Right lung (tissue), 5 donors: ENCODE data around the gene C1RL. TPM values are rescaled to one million over a fixed set of nuclear protein-coding genes. Genes with fewer than 3 reads are reported as not detected.

Experiments
- DNase-seq, 2 donors: peaks; one replicate each; pipeline ENCODE4 v3.0.0-alpha.2; 2013
- polyA plus RNA-seq, 5 donors: library from polyadenylated mRNA; unstranded; fragments of 120-200 nt; gene quantifications; one replicate each; pipeline versions ENCODE4 v1.2.1 to v1.2.3, GENCODE V29; 2013; ENCODE audit warnings: inconsistent platforms in 1 of 5, low replicate concordance in 1 of 5; ENCODE audit not compliant: insufficient read length in 5 of 5, insufficient read depth in 1 of 5

C1RL gene
- polyA plus RNA-seq, 5 donors = 46.5 to 66.7 (median 59.0) TPM

DNA sequence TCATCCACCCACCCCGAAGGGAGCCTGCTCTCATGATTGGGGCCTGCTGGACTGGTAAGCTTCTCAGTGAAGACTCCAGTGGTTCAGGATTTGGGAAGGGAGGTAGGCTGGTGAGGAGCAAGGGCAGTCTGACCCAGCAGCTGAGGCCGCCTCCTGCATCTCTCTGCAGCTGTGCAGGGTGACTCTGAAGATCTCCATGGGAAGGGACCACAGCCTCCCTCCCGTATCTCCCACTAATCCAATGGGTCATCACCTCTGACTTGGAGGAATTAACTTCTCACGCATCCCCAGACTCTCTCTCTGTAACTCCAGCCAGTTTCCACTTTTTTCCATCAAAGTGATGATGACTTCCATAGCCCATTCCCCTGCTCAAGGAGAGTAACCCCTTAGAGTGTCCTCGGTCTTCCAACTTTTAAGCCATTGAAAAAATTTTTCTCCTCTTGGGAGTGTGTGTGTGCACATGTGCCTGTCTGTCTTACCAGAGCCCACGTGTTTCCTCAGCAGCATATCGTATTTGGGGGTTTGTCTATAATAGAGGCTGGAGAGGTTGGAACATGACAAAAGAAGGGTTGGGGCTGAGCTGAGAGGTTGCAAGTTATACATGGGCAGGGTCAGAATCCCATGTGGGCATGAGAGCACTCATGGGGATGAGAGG, 32.5 kb upstream of the C1RL start:
- no peak for DNase-seq

DNA sequence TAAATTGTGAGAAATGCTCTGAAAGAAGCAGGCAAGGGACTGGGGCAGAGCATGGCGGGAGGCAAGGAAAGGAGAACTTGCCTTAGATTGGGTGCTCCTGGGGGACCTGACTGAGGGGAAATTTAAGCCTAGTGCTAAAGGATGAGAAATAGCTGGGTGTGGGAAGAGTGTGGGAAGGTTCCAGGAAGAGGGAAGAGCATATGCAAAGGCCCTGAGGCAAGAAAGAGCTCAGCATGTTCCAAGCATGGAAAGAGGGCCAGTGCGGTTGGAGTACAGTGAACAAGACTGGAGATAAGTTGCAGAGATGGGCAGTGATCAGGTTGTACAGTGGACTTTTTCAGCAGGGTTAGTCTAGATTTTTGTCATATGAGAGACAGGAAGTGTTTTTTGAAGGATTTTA, 30.2 kb upstream of the C1RL start:
- no peak for DNase-seq

DNA sequence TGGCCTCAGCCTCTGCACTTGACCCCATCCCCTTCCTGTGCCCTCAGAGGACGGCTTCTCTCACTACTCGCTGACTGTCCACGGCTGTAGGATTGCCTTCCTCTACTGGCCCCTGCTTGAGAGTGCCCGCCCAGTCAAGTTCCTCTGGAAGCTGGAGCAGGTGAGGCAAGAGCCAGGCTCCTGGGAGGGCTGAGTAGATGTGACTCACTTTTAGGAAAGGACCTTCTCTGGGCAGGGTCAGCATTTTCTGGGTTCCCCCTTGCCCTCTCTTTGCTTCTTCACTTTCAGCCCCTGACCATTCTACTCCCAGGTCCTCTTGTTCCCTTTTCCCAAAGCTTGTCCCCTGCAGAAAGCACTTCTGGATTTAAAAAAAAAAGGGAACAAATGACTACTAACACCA, 28.9 kb upstream of the C1RL start:
- no peak for DNase-seq

DNA sequence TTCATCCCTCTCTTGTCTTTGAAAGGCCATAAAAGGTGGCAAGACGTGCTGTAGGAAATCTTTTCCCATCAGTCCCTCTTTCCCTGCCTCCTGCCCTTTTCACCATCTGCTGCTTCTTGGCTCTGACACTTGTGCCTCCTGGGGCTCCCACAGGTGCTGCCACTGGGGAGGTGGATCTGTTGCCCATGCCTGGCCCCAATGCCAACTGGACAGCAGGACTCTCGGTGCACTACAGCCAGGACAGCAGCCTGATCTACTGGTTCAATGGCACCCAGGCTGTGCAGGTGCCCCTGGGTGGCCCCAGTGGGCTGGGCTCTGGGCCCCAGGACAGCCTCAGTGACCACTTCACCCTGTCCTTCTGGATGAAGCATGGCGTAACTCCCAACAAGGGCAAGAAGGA, 27.7 kb upstream of the C1RL start:
- no peak for DNase-seq

DNA sequence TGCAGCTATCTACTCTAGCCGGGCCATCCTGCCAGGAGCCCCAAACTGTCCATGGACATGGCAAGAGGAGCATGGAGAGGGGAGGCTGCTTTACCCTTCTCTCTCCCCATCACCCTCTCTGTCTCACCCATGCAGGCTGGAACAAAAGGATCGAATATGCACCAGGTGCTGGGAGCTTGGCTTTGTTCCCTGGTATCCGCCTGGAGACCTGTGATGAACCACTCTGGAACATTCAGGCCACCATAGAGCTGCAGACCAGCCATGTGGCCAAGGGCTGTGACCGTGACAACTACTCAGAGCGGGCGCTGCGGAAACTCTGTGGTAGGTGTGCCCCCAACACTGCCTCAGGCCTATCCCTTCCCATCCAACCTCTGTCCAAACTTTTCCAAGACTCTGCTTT, 27.1 kb upstream of the C1RL start:
- DNase-seq = no peak

DNA sequence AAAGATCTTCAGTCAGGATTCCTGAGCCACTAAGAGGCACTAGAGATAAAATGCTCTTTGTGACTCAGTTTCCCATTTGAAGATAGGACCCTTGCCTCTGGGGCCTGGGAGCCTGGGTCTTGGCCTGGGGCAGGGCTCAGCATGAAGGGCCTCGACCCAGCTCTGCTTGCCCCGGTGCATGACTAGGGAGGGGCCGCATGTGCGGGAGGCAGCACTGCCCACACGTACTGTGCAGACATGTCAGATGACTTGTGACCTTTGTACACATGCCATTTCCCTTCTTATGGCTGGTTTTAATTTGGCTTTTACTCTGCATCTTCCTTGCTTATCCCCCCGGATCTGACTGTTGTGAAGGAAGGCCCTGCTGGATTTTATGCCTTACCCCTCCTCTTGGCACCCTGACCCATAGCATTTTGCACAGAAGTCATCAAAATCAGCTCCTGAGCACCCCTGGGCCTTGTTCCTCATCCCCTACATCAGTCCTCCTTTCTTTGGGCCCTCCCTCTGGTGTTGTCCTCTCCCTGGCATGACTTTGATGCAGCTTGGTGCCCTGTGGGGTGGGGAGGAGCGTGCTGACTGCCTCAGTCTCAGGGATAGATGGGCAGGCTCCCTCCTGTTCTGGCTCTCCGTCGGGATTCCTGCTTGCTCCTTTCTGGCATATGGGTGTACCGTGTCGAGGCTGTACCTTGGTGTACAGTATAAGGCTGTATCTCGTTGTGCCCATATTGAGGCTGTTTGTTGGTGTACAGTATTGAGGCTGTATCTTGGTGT, 25.6 kb upstream of the C1RL start:
- DNase-seq = no peak

DNA sequence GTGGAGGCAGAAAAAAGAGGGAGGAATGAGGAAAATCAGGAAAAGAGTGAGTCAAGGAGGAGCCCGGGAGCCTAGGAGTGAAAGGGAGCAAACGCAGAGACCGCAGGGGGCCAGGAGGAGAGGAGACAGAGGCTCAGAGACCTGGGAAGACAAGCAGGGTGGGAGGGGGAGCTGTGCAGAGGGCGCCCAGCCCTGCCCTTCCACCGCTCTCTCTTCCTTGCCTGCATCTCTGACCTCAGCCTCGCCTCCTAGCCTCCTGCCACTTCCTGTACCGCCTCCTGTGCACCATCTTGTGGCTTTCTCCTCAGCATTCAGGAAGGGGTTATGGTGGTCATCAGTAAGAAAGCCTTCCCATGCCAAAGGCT, 22.5 kb upstream of the C1RL start:
- no peak for DNase-seq

DNA sequence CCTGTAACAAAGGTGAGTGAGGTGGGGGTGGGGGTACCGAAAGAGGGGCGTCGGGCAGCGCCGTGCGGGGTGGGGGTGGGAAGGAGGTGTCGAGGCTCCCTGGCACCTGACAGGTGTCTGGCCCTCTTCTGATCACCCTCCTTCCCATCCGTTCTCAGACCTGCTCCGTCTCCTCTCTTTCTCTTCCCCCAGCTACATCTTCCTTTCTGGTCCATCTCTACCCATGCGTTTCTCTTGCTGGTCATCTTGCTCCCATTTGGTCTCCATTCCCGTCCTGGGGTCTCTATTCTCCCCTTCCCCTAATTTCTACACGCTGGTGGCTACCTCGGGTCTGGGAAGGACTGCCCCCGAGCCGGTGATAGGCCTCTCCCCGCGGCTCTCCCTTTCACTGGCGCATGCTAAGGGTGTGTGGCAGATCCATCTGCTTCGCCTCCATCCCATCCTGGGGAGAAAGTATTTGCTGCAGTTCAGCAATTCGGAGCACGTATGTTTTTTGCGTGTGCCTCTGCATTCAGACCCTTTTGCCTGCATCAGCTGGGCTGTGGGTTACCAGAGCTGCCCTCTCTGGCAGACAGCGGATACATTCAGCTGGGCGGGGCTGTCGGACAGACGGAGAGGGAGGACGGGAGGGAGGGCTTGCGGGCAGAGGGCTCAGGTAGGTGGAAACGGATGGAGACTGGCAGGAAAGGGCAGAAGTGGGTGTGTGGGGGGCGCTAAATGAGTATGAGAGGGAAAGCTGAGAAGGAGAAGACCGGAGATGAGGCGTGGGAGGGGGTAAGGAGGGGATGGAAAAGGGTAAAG, 21.9 kb upstream of the C1RL start:
- DNase-seq = no peak

DNA sequence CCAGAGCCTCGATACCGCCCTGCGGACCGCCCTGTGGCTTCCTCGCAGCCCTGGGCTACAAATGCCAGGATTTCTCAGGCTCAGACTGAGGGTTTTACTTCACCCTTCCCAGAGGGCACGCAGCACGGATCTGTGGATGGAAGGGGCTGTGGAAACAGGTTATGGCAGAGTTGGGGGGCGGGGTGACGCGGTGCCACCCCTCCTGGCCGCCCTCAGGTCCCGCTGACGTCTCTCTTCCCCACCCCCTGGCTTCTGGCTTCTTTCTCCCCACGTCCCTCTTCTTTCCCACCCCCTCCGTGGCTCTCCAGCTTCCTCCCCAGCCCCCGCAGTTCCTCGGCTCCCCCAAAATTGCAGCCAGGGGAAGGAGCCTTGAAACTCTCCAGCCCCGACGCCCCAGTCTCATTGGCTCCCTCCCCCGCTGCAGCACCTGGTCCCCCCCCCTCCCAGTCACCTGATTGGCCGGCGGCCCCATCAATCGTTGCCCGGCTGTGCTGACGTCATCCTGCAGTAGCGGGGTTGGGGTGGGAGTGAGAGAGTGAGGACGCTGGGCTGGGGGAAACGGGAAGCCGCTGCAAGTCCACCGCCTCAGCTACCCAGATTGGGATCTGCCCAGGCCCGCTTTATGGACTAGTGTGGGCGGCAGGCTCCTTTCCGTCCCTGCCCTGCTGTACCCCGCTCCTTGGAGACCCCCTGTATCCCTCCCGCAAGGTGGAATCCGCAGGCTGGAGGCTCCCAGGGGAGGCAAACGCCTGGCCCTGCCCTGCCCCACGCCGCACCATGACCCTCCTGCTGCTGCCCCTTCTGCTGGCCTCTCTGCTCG, 21.1 kb upstream of the C1RL start, which contains the start of gene CLSTN3:
TSS of gene CLSTN3 (plus strand) at position 500 of the 820 bp plus-strand sequence. CDS start at position 778, 278 bp downstream.
- DNase-seq = peak; percentile 74 to 82

DNA sequence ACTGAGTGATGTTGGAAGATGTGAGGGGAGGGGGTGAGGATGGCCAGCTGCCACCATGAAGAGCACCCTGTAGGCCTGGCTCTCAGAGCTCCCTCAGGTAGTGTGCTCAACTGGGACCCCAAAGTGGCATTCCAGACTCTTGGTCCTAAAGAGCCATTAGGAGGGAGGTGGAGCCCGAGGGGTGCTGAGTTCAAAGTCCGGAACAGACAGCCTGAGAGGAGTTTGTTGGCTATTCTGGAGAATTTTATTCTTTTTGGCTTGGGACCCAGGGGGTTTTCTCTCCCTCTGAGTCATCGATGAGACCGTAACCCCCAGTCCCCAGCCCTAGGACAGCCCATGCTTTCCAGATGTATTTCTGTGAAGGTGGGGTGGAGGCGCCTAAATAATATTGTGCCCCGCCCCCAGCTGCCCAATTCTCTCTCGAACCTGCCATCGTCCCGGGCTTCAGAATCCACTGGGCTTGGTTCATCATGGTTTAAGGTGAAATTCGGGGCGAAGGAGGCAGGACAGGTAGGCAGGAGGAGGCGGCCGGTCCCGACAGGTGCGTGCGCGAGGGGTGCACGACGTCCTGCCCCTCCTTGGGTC, 20.4 kb upstream of the C1RL start:
- no peak for DNase-seq

DNA sequence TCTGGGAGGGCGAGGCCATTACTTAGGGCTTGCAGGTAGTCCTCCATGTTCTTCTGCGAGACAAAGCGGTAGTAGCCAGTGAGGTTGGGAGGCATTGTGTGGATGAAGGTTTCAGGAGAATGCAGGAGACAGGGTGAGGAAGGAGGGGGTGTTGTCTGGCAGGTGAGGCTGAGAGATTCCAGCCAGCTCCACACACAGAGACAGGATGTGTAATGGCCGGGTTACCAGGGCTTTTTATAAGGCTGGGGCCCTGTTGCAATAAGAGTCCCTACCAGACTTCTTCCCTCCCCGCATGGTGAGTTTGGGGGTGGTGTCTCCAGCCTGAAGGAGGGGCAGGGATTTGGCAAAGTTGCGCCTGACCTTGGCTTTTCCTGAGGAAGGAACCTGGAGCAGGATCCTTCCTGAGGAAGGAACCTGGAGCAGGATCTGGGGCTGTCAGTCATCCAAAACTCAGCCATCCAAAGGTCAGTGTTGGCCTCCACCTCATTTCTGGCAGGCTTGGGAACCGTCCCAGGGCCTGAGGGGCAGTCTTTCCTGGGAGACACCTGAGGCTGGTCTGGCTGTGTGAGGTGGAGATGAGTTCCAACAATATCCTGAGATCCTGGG, 19.8 kb upstream of the C1RL start, which contains the start of gene RBP5:
TSS of gene RBP5 (minus strand) at position 209 of the 606 bp plus-strand sequence. CDS start at position 95, 114 bp downstream.
- DNase-seq = no peak

DNA sequence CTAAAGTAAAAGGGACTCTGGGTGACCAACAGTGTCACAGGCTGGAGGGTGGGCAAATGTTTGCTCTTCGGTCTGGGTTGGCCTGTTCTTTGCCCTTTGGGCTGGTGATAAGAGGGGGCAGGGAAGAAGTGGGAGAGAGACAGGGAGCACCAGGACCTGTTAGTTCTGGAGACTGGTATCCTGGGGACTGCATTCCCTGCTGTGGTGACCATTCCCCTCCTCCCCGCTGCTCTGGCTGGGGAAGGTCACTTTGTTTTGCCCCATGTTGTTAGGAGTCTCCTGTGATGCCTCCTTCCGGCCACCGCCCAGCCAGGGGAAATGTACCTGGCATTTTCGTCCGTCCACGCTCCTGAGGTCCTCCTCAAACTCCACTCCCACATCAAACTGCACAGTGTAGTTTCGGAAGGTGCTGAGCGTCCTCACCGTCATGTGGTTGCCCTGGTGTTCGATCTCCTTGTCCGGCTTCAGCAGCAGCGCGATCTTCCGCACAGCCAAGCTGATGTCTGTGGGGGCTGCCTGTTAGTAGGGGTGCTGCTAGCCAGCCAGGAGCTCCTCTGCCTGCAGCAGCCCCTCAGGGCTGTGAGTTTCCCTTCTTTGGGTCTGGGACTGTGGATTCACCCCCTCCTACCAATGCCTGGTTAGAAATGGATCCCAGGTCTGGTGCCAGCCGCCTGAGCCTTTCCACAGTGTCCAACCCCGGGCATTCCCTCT, 19.1 kb upstream of the C1RL start:
- no peak for DNase-seq

DNA sequence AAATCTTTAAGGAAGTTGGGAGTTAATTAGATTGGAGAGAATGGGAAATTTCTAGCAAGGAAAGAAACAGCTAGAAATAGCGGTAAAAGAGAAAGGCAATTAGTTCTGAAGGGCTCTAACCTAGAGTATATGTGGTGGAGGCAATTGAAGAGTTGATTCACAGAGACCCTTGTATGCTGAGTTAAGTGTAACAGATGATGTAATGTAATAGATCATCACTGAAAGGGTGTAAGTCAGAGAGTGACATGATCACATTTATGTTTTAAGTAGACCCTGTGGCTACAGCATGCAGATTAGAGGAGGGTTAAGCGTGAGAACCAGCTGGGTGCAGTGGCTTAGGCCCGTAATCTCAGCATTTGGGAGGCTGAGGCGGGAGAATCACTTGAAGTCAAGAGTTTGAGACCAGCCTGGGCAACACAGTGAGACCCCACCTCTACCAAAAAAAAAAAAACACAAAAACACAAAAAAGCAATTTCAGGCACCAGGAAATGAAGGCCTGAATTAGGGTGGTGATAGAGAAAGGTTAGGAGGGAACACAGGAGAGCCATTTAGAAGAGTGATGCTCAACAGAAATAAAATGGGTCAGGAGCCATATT, 16.7 kb upstream of the C1RL start:
- no peak for DNase-seq

DNA sequence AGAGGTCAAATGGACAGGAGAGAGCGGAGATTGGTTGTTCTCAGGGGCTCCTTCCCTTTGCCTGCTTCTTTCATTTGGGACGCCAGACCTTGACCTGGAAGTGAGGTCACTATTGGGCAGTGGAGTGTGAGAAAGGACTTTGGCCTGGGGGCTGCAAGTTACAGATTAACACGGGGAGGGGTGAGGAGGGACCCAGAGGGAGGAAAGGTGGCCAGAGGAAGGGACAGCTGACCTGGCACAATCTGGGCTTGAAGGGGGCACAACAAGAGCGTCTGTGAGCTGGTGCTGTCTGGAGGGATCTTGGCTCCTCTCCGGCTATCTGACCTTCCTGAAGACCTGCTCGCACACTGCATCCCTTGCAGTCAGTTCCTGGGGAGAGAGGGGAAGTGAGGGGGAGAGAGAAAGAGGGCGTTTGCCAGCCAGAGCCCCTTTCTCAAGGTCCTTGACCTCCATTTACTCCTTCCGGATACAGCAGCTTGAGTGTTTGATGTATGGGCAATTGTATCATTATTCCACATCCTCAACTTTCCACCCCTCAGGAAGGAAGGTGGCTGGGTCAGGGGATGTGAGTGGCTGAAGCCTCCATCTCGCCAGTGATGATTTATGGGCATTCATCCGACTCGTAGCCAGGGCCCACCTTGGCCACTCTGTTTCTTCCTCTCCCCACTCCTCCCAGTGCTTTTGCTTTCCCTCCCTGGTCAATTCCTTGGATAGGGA, 14.9 kb upstream of the C1RL start:
- no peak for DNase-seq

DNA sequence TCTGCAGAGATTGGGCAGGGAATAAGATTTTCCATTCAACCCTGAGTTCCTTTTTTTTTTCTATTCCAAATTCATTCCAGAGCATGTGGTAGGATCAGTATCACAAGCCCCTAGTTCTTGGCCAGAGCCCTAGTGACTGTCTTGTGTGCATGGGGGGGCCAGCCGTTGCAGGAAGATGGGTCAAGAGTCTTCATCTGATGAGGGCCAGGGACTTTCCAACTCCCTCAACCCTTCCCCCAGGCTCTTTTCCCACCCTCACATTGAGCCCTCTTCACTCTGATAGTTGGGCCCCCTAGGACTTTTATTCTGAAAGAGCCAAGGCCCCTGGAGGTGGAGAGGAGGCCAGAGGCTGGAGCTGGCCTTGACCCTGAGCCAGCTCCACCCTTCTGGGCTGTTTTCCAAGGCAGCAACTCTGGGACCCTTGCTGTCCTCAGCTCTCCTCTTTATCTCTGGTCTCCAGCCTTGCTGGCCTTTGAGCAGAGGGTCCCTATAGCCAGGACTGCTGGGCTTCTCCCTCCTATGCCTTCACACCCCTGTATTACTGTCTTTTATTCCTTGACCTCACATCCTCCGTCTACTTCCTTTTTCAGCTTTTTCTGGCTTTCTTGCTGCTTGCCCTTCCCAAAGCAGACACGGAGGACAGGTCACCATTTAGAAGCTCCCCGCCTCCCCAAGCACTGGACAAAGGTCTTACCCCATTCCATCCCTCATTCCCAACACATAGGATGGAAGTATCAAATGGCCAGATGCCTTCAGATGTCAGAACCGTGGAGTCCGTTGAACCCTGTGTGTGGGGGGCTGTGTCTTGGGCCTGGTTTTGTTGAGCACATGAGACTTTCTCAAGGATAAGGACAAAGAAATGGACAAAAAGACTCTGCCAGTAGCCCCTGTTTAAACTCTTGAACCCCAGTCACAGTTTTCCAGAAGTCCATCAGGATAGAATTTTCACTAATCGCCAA, 14.1 kb upstream of the C1RL start:
- DNase-seq = no peak

DNA sequence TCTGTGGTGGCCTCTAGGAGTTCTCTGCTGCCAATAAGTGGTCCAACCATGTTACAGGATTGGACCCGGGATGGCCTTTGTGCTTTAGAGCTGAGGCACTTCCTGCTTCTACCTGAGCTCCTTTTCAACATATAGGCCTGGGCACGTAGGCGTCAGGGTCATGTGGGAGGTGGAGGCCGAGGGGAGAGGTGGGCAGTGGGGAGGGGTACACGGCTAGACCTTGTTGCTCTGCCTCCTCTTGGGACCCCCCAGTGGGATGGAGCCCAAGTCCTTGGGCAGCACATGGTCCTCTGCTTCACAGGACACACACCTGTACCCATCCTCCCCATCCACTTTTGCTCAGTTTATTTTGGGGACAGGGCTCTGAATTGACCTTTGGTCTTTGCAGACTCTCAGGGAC, 12.3 kb upstream of the C1RL start:
- DNase-seq = no peak

DNA sequence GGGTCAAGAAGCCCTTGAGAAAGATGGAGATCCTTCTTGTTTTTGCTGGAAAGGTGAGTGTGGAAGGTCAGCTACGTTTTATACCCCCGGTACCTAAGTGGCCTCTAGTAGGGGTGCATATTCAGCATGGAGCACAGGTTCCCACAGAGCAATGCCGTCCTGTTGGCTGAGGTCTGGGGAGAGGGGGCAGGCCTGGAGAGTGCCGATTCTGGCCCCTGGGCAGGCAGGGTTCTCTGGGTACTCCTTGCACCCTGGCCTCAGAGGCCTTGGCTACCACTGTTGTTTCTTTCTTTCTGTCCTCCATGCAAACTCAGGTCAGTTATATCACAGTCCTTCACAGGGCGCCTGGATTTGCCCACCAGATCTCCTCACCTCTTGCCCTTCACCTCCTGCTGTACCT, 11.2 kb upstream of the C1RL start:
- DNase-seq = no peak

DNA sequence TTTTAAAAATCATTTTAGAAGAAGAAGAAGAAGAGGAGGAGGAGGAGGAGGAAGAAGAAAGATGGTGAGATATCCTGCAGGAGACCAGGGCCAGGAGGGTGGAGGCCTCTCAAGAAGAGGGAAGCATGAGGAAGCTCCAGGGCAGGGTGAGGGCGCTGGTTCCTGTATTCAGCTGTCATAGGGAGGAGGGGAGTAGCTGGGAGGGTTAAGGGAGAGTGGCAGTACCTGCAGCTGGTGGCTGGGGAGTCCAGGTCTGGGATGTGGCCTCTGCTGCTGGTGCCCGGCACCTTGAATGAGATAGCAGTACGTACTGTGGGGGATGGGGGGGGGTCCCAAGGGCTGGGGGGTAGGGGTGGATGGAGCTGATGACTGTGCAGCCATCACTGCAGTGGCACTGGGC, 9.9 kb upstream of the C1RL start:
- no peak for DNase-seq
